DND-41 (cell line): Measurements from ENCODE around the gene OTUD5.

Source experiments
- ATAC-seq: fragments of 200-7000 bp; cut with Tn5 transposase; 3 replicates; pipeline ENCODE4 v1.9.1; 2021; ENCODE audit warnings: low read depth; ENCODE audit not compliant: insufficient read depth
- DNase-seq: peaks from one replicate; pipeline ENCODE4 v3.0.0-alpha.2; 2020
- H2AFZ ChIP-seq: 2 replicates; pipeline ENCODE4 v1.6.0; 2012; ENCODE audit warnings: low read depth, low read length
- H3K27ac ChIP-seq: 2 replicates; pipeline ENCODE4 v1.5.1; 2012; ENCODE audit warnings: low read length, inconsistent platforms
- H3K27me3 ChIP-seq: fragments of 200-600 bp; sonication (generic); 2 replicates; pipeline ENCODE4 v1.6.0; 2012; ENCODE audit warnings: low read length, mild to moderate bottlenecking, inconsistent platforms; ENCODE audit not compliant: insufficient read depth, poor library complexity
- H3K36me3 ChIP-seq: 2 replicates; pipeline ENCODE4 v1.5.1; 2012; ENCODE audit warnings: low read length, inconsistent platforms; ENCODE audit not compliant: insufficient read depth
- H3K4me1 ChIP-seq: 2 replicates; pipeline ENCODE4 v1.5.1; 2012; ENCODE audit warnings: mild to moderate bottlenecking, low read length; ENCODE audit not compliant: insufficient read depth
- H3K4me2 ChIP-seq: 2 replicates; pipeline ENCODE4 v1.6.0; 2012; ENCODE audit warnings: mild to moderate bottlenecking, moderate library complexity, low read length, inconsistent platforms; ENCODE audit not compliant: insufficient read depth
- H3K4me3 ChIP-seq, 2 experiments: fragments of 200-600 bp in 1 of 2; shearing (Covaris generic) in 1 of 2; 2 replicates each; pipeline ENCODE4 v1.5.1; 2012 to 2016; ENCODE audit warnings: inconsistent platforms in 2 of 2, low read length in 2 of 2, mild to moderate bottlenecking in 2 of 2, low read depth in 1 of 2, moderate library complexity in 1 of 2
- H3K79me2 ChIP-seq: 2 replicates; pipeline ENCODE4 v1.6.0; 2012; ENCODE audit warnings: low read length, inconsistent platforms; ENCODE audit not compliant: insufficient read depth
- H3K9ac ChIP-seq: 2 replicates; pipeline ENCODE4 v1.6.0; 2012; ENCODE audit warnings: low read depth, mild to moderate bottlenecking, inconsistent platforms, low read length, moderate library complexity
- H3K9me3 ChIP-seq: 2 replicates; pipeline ENCODE4 v1.5.1; 2012; ENCODE audit warnings: low read length, moderate library complexity, mild to moderate bottlenecking, inconsistent platforms; ENCODE audit not compliant: insufficient read depth, severe bottlenecking
- H4K20me1 ChIP-seq: 2 replicates; pipeline ENCODE4 v1.6.0; 2012; ENCODE audit warnings: low read length; ENCODE audit not compliant: insufficient read depth
- EZH2 ChIP-seq: IDR thresholded peaks from 3 replicates; pipeline ENCODE4 v1.6.1; 2012; ENCODE audit warnings: borderline replicate concordance, low read depth, mild to moderate bottlenecking, moderate library complexity, low read length, inconsistent platforms; ENCODE audit not compliant: severe bottlenecking
- TF ChIP-seq, protein P1 (sequence below): IDR thresholded peaks from 2 replicates; pipeline ENCODE4 v1.5.1; 2012; ENCODE audit warnings: borderline replicate concordance, low read length, moderate library complexity, mild to moderate bottlenecking; ENCODE audit not compliant: poor library complexity, severe bottlenecking; ENCODE audit errors: extremely low read depth

OTUD5 gene, protein sequence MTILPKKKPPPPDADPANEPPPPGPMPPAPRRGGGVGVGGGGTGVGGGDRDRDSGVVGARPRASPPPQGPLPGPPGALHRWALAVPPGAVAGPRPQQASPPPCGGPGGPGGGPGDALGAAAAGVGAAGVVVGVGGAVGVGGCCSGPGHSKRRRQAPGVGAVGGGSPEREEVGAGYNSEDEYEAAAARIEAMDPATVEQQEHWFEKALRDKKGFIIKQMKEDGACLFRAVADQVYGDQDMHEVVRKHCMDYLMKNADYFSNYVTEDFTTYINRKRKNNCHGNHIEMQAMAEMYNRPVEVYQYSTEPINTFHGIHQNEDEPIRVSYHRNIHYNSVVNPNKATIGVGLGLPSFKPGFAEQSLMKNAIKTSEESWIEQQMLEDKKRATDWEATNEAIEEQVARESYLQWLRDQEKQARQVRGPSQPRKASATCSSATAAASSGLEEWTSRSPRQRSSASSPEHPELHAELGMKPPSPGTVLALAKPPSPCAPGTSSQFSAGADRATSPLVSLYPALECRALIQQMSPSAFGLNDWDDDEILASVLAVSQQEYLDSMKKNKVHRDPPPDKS

DNA sequence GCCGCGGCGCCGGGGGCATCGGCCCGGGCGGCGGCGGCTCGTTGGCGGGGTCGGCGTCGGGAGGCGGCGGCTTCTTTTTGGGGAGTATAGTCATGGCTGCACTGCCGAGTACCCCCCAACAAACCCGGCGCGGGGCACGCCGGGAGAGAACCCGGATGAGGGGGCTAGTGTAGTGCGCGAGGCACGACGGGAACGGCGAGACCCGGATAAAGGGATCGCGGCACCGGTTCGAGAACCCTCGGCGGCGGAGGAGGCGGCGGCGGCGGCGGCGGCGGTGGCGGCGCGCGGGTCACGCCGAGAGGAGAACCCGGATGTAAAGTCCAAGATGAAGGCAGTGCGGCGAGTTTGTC is at the start of gene OTUD5:
Gene OTUD5, minus strand, starts transcription at position 131 of the 350 bp plus-strand sequence. Its CDS starts 37 bp downstream, at position 94.
- TF ChIP-seq, protein P1, sequence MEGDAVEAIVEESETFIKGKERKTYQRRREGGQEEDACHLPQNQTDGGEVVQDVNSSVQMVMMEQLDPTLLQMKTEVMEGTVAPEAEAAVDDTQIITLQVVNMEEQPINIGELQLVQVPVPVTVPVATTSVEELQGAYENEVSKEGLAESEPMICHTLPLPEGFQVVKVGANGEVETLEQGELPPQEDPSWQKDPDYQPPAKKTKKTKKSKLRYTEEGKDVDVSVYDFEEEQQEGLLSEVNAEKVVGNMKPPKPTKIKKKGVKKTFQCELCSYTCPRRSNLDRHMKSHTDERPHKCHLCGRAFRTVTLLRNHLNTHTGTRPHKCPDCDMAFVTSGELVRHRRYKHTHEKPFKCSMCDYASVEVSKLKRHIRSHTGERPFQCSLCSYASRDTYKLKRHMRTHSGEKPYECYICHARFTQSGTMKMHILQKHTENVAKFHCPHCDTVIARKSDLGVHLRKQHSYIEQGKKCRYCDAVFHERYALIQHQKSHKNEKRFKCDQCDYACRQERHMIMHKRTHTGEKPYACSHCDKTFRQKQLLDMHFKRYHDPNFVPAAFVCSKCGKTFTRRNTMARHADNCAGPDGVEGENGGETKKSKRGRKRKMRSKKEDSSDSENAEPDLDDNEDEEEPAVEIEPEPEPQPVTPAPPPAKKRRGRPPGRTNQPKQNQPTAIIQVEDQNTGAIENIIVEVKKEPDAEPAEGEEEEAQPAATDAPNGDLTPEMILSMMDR: no peak
- TF ChIP-seq EZH2: no peak
- H2AFZ ChIP-seq: peak within 1 kb of the TSS; percentile 97
- H3K27ac ChIP-seq: peak within 1 kb of the TSS; percentile 96
- peak within 1 kb of the TSS; percentile 93 for H3K4me2 ChIP-seq
- H3K27me3 ChIP-seq: no peaks in the 10 kb centered on the region
- H3K9me3 ChIP-seq: no peaks in the 10 kb centered on the region
- peak within 1 kb of the TSS; percentile 55 to 80; a peak in 3 of 4 replicates for H3K4me3 ChIP-seq
- peaks cover 48% of the 10 kb centered on the region for H3K79me2 ChIP-seq
- peaks cover 52% of the 10 kb centered on the region for H3K4me1 ChIP-seq
- peaks cover 26% of the 10 kb centered on the region for H4K20me1 ChIP-seq
- ATAC-seq (peak; percentile 64), DNase-seq (peak; percentile 78)
- H3K9ac ChIP-seq: peak within 1 kb of the TSS; percentile 80
- H3K36me3 ChIP-seq: peaks cover 23% of the 10 kb centered on the region

DNA sequence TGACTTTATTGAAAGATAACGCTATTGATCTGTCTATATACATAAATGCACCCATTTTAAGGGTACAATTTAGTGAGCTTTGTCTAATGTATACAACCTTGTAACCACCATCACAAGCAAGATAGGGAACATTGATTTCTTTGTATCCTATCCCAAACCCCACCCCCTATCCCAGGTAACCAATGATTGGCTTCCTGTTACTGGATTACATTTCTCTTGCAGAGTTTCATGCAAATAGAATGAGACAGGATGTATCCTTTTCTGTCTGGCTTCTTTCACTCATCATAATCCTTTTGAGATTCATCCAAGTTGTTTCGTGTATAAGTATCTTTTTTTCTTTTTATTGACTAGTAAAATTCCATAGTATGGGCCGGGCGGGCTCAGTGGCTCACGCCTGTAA is 46.3 kb upstream of the OTUD5 start:
- no peak overlapping the region for H2AFZ ChIP-seq

DNA sequence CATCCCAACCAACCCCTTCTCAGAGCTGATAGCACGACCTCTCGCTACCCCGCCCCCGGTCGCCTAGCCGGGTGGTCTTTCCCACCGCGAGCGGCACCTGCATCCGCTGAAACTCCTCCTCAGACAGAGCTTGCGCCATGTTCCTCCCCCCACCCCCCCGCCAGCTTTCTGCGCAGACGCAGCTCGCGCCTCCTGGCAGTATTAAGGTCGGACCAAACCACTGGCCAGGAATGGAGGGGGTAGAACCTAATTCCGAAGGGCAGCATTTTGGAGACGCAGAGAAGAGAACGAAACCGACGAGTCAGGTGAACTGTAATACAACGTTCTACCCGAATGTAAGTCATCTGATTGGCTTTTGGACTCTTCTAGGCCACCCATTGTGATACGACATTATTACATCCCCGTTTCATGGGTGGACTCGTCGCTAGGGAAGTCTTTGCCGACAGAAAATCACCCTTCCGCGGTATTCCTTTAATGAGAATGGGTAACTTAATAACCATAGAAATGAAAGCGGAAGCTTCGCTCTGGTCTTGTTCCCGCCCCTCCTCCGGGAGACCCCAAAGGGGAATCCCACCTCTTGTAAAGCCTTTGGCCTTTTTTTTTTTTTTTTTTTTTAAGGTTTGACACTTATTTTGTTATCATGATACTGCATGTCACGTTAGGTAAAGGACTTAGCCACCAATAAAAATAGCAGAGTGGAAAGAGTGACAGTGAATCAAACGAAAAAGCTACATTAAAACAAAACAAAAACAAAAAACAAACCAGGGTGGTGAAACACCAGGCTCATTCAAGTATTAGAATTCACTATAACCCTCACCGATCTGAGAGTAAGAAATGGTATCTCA is 44.9 kb upstream of the OTUD5 start, which contains the start of gene GRIPAP1:
Gene GRIPAP1, minus strand, starts transcription at position 174 of the 845 bp plus-strand sequence. Its CDS starts 35 bp downstream, at position 139.
- ATAC-seq (peak; percentile 79), DNase-seq (peak; percentile 86)
- peaks cover 5% of the 10 kb centered on the region for H4K20me1 ChIP-seq
- H3K27ac ChIP-seq: peak within 1 kb of the TSS; percentile 97
- H3K79me2 ChIP-seq: peaks cover 19% of the 10 kb centered on the region
- peaks cover 22% of the 10 kb centered on the region for H3K4me1 ChIP-seq
- H3K27me3 ChIP-seq: no peaks in the 10 kb centered on the region
- H3K9ac ChIP-seq: peak within 1 kb of the TSS; percentile 85
- peak within 1 kb of the TSS; percentile 84 for H3K4me2 ChIP-seq
- H3K9me3 ChIP-seq: no peaks in the 10 kb centered on the region
- TF ChIP-seq, protein P1: no peak
- TF ChIP-seq EZH2: no peak
- H2AFZ ChIP-seq: peak within 1 kb of the TSS; percentile 76
- peaks cover 30% of the 10 kb centered on the region for H3K36me3 ChIP-seq
- peak within 1 kb of the TSS; percentile 84 to 92; a peak in 3 of 4 replicates for H3K4me3 ChIP-seq

More for the DNA sequence above, 46.3 kb upstream of the OTUD5 start:
- no peaks in the 10 kb centered on the region for H3K27me3 ChIP-seq
- H3K36me3 ChIP-seq: peaks cover 17% of the 10 kb centered on the region
- H3K27ac ChIP-seq: no peak overlapping the region
- no peak for ATAC-seq
- no peak overlapping the region for H3K9ac ChIP-seq
- no peaks in the 10 kb centered on the region; the same call in 1 of the 2 replicates for H4K20me1 ChIP-seq
- no peak for DNase-seq
- H3K4me3 ChIP-seq: no peak overlapping the region
- TF ChIP-seq, protein P1: no peak
- TF ChIP-seq EZH2: no peak
- H3K4me1 ChIP-seq: peaks cover 22% of the 10 kb centered on the region
- H3K4me2 ChIP-seq: no peak overlapping the region
- no peaks in the 10 kb centered on the region for H3K9me3 ChIP-seq
- peaks cover 19% of the 10 kb centered on the region for H3K79me2 ChIP-seq
